ENCODE measurements around the gene LRRC10B. TPM values are rescaled to one million over a fixed set of nuclear protein-coding genes. Genes with fewer than 3 reads are reported as not detected.

The LRRC10B gene
- total and polyA plus RNA-seq, 2 of the 8 experiments (the other 6 are each of a cell fraction or from before 2014, with no cell fraction given) = 0.47 to 0.71 TPM

DNA sequence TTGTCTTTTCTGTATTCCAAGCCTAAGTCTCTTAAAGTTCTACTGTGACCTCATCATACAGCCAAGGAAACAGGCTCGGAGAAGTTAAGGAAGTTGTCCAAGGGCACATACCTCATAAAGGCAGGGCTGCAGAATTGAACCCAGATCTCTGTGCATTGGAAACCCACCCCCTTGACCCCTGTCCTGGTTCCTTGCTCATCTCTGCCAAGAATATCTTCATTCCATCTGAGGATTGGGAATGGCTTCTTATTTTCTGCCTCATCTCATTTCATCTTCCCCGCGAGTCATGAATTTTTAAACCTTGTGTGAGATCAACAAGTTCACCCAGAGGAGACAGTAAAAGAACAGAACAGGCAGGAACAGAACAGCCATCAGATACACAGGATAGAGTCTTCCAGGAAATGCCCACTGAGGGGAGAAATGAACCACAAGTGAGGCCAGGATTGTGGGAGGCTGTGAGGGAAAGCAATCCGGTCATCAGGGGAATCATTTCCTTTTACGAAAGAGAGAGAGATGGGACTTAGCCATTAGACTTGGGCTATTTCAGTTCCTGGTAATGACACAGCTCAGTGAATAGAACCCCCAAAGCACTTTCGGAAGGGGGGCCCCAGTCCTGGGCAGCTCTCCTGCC, 34.4 kb upstream of the LRRC10B start:
- FAIRE-seq = no peak
- peaks cover 0 to 4% (median 0%) of the 10 kb centered on the region in 4 experiments; a peak in 1 of 7 replicates for H3K4me1 ChIP-seq (replicated peaks in 1 of 4; ENCODE audit: control insufficient read depth in 3 of 4, insufficient read depth in 4 of 4, low read length in 3 of 4)
- POLR2A ChIA-PET (ENCODE audit: partially characterized antibody) = interaction anchor here (0.6 to 2.3 kb wide), 4 partner anchors 10 to 66 kb away, joined by 3 to 11 read pairs (median 4); no protein-coding TSS in a partner anchor

More for the DNA sequence above, 34.4 kb upstream of the LRRC10B start:
- H4K5ac ChIP-seq (ENCODE audit: insufficient read length, low read depth, low read length) = no peak overlapping the region
- CTCF ChIA-PET (ENCODE audit: partially characterized antibody) = interaction anchor here (0.9 to 57.8 kb wide), 12 partner anchors 10 to 162 kb away, joined by 3 to 2106 read pairs (median 24); partner anchors contain the start of gene LRRC10B
- no peak overlapping the region for H3K4me3 ChIP-seq (ENCODE audit: extremely low read depth in 1 of 4, insufficient read depth in 2 of 4, low read depth in 3 of 4, low read length in 4 of 4)
- H2BK20ac ChIP-seq (ENCODE audit: low read length) = no peak overlapping the region
- 96% methylated on average over 6 of the region's 6 CpGs; no CpG with 5 or more reads in 1 of the 2 experiments for WGBS, 2 experiments (ENCODE audit: extremely low coverage in 1 of 2, insufficient coverage in 1 of 2, insufficient read length in 1 of 2, insufficient replicate concordance in 2 of 2, low coverage in 1 of 2, low lambda C conversion rate in 2 of 2, missing lambda C conversion rate in 1 of 2)
- H3K9me3 ChIP-seq (ENCODE audit: insufficient read depth in 2 of 2, low read depth in 1 of 2, low read length in 1 of 2) = no peaks in the 10 kb centered on the region
- no peak overlapping the region for H2AFZ ChIP-seq (ENCODE audit: low read length)
- peaks cover 0 to 2% of the 10 kb centered on the region in 2 experiments for H4K20me1 ChIP-seq (replicated peaks in 1 of 2; ENCODE audit: control insufficient read depth in 1 of 2, insufficient read depth in 2 of 2, low read length in 2 of 2)
- 0 out of 8 replicates have a peak, but pooled peaks cover 0 to 4% (median 0%) of the 10 kb centered on the region in 4 experiments for H3K36me3 ChIP-seq (ENCODE audit: control insufficient read depth in 2 of 4, insufficient read depth in 4 of 4, low read length in 3 of 4)
- no peak overlapping the region for H2BK15ac ChIP-seq (ENCODE audit: low read length)
- TF ChIP-seq CBX8 (IDR thresholded peaks at IDR 0.05; ENCODE audit: borderline replicate concordance, low read depth, low read length) (no peak), BACH1 (IDR thresholded peaks at IDR 0.05; ENCODE audit: low read length) (no peak), CBX5 (IDR thresholded peaks at IDR 0.05; ENCODE audit: low read depth, low read length) (no peak), SIN3A (conservative IDR thresholded peaks at IDR 0.05 in 1 of 2, IDR thresholded peaks at IDR 0.05 in 1 of 2; ENCODE audit: low read depth in 1 of 2, low read length in 2 of 2) (no peak)
- TF ChIP-seq, protein P1, sequence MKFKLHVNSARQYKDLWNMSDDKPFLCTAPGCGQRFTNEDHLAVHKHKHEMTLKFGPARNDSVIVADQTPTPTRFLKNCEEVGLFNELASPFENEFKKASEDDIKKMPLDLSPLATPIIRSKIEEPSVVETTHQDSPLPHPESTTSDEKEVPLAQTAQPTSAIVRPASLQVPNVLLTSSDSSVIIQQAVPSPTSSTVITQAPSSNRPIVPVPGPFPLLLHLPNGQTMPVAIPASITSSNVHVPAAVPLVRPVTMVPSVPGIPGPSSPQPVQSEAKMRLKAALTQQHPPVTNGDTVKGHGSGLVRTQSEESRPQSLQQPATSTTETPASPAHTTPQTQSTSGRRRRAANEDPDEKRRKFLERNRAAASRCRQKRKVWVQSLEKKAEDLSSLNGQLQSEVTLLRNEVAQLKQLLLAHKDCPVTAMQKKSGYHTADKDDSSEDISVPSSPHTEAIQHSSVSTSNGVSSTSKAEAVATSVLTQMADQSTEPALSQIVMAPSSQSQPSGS (IDR thresholded peaks at IDR 0.05; ENCODE audit: low read length) = no peak
- H3K23me2 ChIP-seq (ENCODE audit: low read depth, low read length) = no peaks in the 10 kb centered on the region
- no peak overlapping the region for H2AK5ac ChIP-seq (ENCODE audit: low read depth, low read length)
- H3K23ac ChIP-seq (ENCODE audit: insufficient read length) = no peak overlapping the region
- no peaks in the 10 kb centered on the region for H3K27me3 ChIP-seq (replicated peaks in 1 of 4; ENCODE audit: control insufficient read depth in 3 of 4, extremely low read depth in 1 of 4, insufficient read depth in 3 of 4, low read length in 3 of 4)
- no peaks in the 10 kb centered on the region for H3K79me2 ChIP-seq (ENCODE audit: control insufficient read depth in 1 of 2, insufficient read depth in 2 of 2, low read length in 2 of 2)
- no peak overlapping the region for H4K91ac ChIP-seq (replicated peaks; ENCODE audit: insufficient read length, low read length)
- H3K9ac ChIP-seq (replicated peaks in 1 of 4; ENCODE audit: extremely low read depth in 1 of 4, low read depth in 3 of 4, low read length in 3 of 4) = no peak overlapping the region
- no peak overlapping the region; the same call in 1 of the 2 replicates for H2BK5ac ChIP-seq (ENCODE audit: low read depth, low read length)
- H4K8ac ChIP-seq (ENCODE audit: extremely low read depth, insufficient read depth, low read length) = no peak overlapping the region
- H3K4me2 ChIP-seq (ENCODE audit: insufficient read depth in 1 of 2, low read depth in 2 of 2, low read length in 2 of 2) = no peak overlapping the region
- no peak overlapping the region for H3K56ac ChIP-seq (replicated peaks; ENCODE audit: insufficient read length, low read depth, low read length)
- H2BK120ac ChIP-seq (replicated peaks; ENCODE audit: low read depth, low read length) = no peak overlapping the region
- no peak overlapping the region for H2BK12ac ChIP-seq (ENCODE audit: low read depth, low read length)
- no peaks in the 10 kb centered on the region for H3K79me1 ChIP-seq (ENCODE audit: low read depth, low read length)
- no peak overlapping the region for H3K14ac ChIP-seq (ENCODE audit: insufficient read length)
- no peak for DNase-seq (ENCODE audit: low read depth in 1 of 2, low spot score in 2 of 2)
- H3K18ac ChIP-seq (ENCODE audit: extremely low read depth, low read length) = no peak overlapping the region
- H3K27ac ChIP-seq (ENCODE audit: low read depth, low read length) = no peak overlapping the region
- no peak overlapping the region for H3K4ac ChIP-seq (replicated peaks; ENCODE audit: insufficient read length, low read depth, low read length)
